AG08396 (cell line): ENCODE data around the gene SFSWAP.
"Not testable (repeated sequence)": the region's sequence is repeated elsewhere in the genome, so short reads cannot be mapped to it uniquely, and the experiment has no call there.

ENCODE experiments used
- DNase-seq: peaks from one replicate; pipeline ENCODE4 v3.0.0; 2012; ENCODE audit warnings: low spot score, mixed read lengths

Gene SFSWAP

GRCh38 chr12:131736446-131737149 is 25.7 kb downstream of the SFSWAP start:
- DNase-seq: no peak

- peak; percentile 37 for DNase-seq
Measured at GRCh38 chr12:131737150-131737827, 26.4 kb downstream of the SFSWAP start.

- no peak for DNase-seq
Measured at GRCh38 chr12:131738196-131738595, 27.3 kb downstream of the SFSWAP start.

DNA sequence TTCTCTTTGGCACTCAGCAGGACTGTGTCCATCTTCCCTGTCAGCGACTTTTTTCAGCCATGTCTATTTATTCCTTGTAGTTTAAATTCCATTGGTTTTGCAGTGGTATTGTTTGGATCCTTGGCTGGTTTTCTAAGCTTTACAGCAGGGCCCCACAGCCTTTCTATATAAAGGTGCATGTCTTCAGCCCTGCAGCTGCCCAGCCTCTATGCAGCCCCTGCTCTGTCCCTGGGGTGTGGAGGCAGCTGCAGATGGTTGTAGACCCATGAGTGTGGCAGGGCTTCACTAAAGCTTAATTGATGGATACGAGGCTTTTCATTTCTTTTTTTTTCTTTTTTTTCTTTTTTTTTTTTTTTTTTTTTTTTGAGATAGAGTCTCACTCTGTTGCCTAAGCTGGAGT is 29.7 kb downstream of the SFSWAP start:
- no peak for DNase-seq

DNA sequence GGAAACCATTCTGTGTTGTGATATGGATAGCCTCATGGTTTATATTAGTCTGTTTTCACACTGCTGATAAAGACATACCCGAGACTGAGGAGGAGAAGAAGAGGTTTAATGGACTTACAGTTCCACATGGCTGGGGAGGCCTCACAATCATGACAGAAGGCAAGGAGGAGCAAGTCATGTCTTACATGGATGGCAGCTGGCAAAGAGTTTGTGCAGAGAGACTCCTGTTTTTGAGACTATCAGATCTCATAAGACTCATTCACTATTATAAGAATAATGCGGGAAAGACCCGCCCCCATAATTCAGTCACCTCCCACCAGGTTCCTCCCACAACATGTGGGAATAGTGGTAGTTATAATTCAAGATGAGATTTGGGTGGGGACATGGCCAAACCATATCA is 31.9 kb downstream of the SFSWAP start:
- DNase-seq: not testable (repeated sequence)

DNA sequence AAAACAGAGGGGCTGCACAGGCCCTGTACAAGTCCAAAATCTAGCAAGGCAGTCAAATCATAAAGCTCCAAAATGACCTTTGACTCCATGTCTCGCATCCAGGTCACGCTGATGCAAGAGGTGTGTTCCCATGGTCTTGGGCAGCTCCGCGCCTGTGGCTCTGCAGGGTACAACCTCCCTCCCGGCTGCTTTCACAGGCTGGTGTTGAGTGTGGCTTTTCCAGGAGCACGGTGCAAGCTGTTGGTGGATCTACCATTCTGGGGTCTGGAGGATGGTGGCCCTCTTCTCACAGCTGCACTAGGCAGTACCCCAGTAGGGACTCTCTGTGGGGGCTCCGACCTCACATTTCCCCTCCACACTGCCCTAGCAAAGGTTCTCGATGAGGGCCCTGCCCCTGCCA is 32.5 kb downstream of the SFSWAP start:
- DNase-seq: not testable (repeated sequence)

GRCh38 chr12:131743880-131744279 is 33.0 kb downstream of the SFSWAP start:
- not testable (repeated sequence) for DNase-seq

DNA sequence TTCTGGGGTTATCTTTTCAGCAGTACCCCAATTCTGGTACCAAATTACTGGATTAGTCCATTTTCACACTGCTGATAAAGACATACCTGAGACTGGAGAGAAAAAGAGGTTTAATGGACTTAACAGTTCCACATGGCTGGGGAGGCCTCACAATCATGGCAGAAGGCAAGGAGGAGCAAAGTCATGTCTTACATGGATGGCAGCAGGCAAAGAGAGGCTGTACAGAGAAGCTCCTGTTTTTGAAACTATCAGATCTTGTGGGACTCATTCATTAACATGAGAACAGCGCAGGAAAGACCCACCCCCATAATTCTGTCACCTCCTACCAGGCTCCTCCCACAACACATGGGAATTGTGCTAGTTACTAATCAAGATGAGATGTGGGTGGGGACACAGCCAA is 33.8 kb downstream of the SFSWAP start:
- not testable (repeated sequence) for DNase-seq

GRCh38 chr12:131745706-131746105 is 34.8 kb downstream of the SFSWAP start:
- DNase-seq: no peak

GRCh38 chr12:131747276-131748177 is 36.6 kb downstream of the SFSWAP start:
- DNase-seq: no peak

GRCh38 chr12:131749618-131750315 is 38.9 kb downstream of the SFSWAP start:
- DNase-seq: no peak

DNA sequence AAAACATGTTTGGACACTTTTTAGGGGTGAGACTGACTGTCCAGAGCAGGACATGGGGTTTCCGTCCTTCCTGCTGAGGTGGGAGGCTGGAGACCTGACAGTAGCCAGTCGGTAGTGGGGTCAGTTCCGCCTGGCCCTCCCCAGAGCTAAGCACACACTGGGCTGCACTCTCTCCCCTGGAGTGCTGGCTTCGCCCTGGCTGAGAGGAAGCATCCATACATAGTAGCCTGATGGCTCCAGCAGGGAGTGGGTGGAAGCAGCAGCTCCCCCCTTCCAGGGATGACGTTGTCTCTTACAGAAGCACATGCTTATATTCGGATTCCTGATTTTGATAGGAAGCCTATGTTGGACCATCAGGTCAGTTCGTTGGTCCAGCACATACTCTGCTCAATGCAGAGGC is 40.4 kb downstream of the SFSWAP start:
- no peak for DNase-seq

- no peak for DNase-seq
Measured at GRCh38 chr12:131752451-131752850, 41.6 kb downstream of the SFSWAP start.

GRCh38 chr12:131753005-131753404 is 42.1 kb downstream of the SFSWAP start:
- DNase-seq: no peak

GRCh38 chr12:131753757-131754156 is 42.9 kb downstream of the SFSWAP start:
- DNase-seq: no peak

DNA sequence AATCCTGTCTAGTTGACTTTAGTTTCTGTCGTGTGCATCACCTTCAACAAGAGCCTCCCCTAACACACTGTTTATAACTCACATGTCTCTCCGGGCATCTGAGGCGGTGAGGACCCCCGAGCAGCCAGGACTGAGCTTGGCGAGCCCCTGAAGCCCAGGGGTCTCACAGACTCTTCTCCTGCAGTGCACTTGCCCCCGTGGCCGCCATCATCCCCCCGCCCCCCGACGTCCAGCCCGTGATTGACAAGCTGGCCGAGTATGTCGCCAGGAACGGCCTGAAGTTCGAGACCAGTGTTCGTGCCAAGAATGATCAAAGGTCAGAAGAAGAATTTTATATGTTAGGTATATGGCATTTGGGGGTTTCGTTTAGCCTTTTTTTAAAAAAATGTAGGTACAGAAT is 43.3 kb downstream of the SFSWAP start:
- no peak for DNase-seq

- DNase-seq: no peak
Measured at GRCh38 chr12:131755305-131756113, 44.6 kb downstream of the SFSWAP start.

DNA sequence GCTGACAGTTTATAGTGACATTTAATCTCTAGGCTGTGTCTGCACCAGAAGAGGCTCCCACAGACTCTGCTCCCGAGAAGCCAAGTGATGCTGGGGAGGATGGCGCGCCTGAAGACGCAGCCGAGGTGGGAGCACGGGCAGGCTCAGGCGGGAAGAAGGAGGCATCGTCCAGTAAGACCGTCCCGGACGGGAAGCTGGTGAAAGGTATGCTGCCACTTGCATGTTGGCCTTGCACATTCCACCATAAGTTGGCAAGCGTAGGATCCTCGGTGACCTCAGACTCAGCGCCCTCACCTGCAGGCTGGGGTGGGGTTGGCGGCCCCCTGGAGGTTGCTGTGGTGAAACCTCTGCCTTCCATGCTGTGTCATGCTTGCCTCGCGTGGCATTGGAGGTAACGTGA is 45.6 kb downstream of the SFSWAP start:
- DNase-seq: no peak

- DNase-seq: no peak
Measured at GRCh38 chr12:131757111-131757510, 46.2 kb downstream of the SFSWAP start.

DNA sequence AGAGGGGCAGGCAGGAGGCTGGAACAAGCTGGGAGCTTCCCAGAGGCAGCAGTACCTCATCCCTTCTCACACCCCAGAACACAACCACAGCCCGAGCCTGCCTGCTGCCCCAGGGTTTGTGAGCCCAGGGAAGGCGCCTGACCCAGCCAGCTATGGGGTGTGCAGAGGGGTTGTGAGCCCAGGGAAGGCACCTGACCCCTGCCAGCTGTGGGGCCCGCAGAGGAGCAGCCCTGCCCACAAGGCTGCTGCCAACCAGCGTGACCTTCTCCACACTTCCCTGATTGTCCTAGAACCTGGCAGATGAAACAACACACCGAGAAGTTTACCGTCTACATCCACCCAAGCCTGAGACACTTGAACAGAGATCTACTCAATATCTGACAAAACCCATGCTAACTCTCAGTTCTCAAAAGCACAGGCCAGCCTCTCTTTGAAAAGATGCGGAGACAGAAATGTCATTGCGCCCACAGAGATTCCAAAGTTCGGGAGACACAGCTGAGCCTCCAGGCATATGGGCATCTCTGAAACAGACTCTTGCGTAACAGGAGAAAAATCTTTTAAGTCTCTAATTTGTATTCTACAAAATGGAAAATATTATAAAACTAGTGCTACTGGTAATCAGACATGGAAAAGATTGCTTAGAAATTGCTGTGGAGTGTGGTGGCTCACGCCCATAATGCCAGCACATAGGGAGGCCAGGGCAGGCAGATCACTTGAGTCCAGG is 47.3 kb downstream of the SFSWAP start:
- no peak for DNase-seq

- no peak for DNase-seq
Measured at GRCh38 chr12:131759176-131759575, 48.3 kb downstream of the SFSWAP start.
